OCI-LY1 (cell line): ENCODE data around the gene CELA3B.

ENCODE experiments used
- EZH2 ChIP-seq: fragments of 200-600 bp; sonication (generic), shearing (Covaris generic); IDR thresholded peaks from 2 replicates; pipeline ENCODE4 v1.8.0; 2017; ENCODE audit warnings: borderline replicate concordance, mixed run types, mild to moderate bottlenecking, antibody characterized with exemption, low read length, moderate library complexity, mixed read lengths
- TF ChIP-seq, protein P1 (sequence below): fragments of 200-600 bp; sonication (generic), shearing (Covaris generic); IDR thresholded peaks from 2 replicates; pipeline ENCODE4 v1.5.1; 2017; ENCODE audit warnings: mild to moderate bottlenecking, antibody characterized with exemption, low read length, moderate library complexity, mixed read lengths

DNA sequence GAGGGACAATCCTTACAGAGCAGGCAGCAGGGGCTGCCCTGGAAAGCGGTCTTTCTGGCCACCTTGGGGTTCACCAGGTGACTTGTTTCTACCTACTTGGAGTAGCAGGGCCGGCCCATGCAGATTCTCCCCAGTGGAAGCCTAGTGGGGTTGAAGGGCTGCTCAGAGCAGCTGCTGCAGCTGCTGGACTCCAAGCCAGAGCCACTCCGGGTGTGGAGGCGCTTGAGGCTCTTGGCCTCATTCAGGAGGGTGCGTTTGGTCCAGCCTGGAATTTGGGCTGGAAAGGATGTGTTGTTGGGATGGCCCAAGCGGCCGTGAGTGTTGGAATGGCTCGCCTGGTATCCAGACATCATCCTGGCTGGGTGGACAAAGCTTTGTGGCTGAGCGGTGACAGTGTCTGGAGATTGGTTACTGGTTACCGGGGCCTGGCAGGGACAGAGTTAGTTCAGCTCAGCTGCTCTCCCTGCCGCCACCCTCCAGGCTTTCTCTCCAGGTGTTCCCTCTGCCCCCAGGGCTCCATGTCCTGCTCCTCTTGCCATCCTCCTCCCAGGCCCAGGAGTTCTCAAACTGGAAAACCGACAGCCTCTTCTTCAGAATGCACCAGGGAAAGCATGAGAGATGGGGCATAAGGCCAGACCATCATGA lies 25.5 kb upstream of the CELA3B start:
- TF ChIP-seq, protein P1, sequence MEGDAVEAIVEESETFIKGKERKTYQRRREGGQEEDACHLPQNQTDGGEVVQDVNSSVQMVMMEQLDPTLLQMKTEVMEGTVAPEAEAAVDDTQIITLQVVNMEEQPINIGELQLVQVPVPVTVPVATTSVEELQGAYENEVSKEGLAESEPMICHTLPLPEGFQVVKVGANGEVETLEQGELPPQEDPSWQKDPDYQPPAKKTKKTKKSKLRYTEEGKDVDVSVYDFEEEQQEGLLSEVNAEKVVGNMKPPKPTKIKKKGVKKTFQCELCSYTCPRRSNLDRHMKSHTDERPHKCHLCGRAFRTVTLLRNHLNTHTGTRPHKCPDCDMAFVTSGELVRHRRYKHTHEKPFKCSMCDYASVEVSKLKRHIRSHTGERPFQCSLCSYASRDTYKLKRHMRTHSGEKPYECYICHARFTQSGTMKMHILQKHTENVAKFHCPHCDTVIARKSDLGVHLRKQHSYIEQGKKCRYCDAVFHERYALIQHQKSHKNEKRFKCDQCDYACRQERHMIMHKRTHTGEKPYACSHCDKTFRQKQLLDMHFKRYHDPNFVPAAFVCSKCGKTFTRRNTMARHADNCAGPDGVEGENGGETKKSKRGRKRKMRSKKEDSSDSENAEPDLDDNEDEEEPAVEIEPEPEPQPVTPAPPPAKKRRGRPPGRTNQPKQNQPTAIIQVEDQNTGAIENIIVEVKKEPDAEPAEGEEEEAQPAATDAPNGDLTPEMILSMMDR: no peak
- TF ChIP-seq EZH2: no peak
